ENCODE measurements around the gene VWA5B1. TPM values are rescaled to one million over a fixed set of nuclear protein-coding genes. Genes with fewer than 3 reads are reported as not detected.

VWA5B1 gene
- total and polyA plus RNA-seq, 2 donors (not counting 3 experiments of a cell fraction or from before 2014, with no cell fraction given): not detected

GRCh38 chr1:20358761-20359263 is 68.1 kb downstream of the VWA5B1 start:
- Histone ChIP-seq H2AFZ (ENCODE audit: low read depth, low read length) (no peak overlapping the region), H3K79me2 (ENCODE audit: control insufficient read depth, insufficient read depth, low read length) (no peaks in the 10 kb centered on the region), H3K4me1 (ENCODE audit: control insufficient read depth, extremely low read depth, insufficient read depth, low read length) (no peaks in the 10 kb centered on the region), H3K36me3 (ENCODE audit: control insufficient read depth in 2 of 2, extremely low read depth in 1 of 2, insufficient read depth in 2 of 2, low read length in 2 of 2) (no peaks in the 10 kb centered on the region), H3K4me2 (ENCODE audit: insufficient read depth, low read length) (no peak overlapping the region), H3K4me3 (replicated peaks in 1 of 3; ENCODE audit: insufficient read depth in 1 of 3, low read depth in 1 of 3, low read length in 3 of 3) (no peak overlapping the region), H3K27me3 (ENCODE audit: control insufficient read depth in 2 of 2, insufficient read depth in 2 of 2, low read length in 2 of 2) (peaks cover 0 to 2% of the 10 kb centered on the region in 2 experiments), H3K9ac (replicated peaks; ENCODE audit: extremely low read depth, insufficient read depth, low read length) (no peak overlapping the region), H3K27ac (ENCODE audit: insufficient read depth, low read depth, low read length) (no peak overlapping the region), H4K20me1 (replicated peaks; ENCODE audit: control insufficient read depth, extremely low read depth, insufficient read depth, low read length) (no peaks in the 10 kb centered on the region), H3K9me3 (replicated peaks; ENCODE audit: control insufficient read depth, insufficient read depth, low read length) (no peaks in the 10 kb centered on the region), H3K9me1 (replicated peaks; ENCODE audit: control insufficient read depth, extremely low read depth, insufficient read depth, low read length) (no peaks in the 10 kb centered on the region)
- CTCF ChIA-PET: interaction anchor here (1.0 kb wide), 1 partner anchor 146 kb away, joined by 5 read pairs; no protein-coding TSS in a partner anchor
- POLR2A ChIA-PET: no interaction called here
- dilution Hi-C loops (cut with MboI; ENCODE audit: extremely low pct_ligation_motif_present, low sequenced_read_pairs): no loop called here
- intact Hi-C loops (cut with micrococcal nuclease): no loop called here
- no TSS peak for BruUV-seq (replicated peaks)
- no peak for DNase-seq (ENCODE audit: low read depth, low spot score)
- no peak for TF ChIP-seq MYC (IDR thresholded peaks at IDR 0.05; ENCODE audit: low read depth, low read length)
- TF ChIP-seq JUN (IDR thresholded peaks at IDR 0.05; ENCODE audit: borderline replicate concordance, insufficient read depth, insufficient read length, low read depth): no peak
- no peak for TF ChIP-seq GATA2 (IDR thresholded peaks at IDR 0.05; ENCODE audit: insufficient read depth, insufficient read length, low read depth, low read length)
- no peak for TF ChIP-seq FOS (IDR thresholded peaks at IDR 0.05; ENCODE audit: borderline replicate concordance, insufficient read depth, low read length)
- no peak for TF ChIP-seq POLR2A (IDR thresholded peaks at IDR 0.05; ENCODE audit: low read depth, low read length)
- no peak for TF ChIP-seq POLR2AphosphoS5 (IDR thresholded peaks at IDR 0.05; ENCODE audit: insufficient read depth, low read depth, low read length)
- no peak for TF ChIP-seq MAX (IDR thresholded peaks at IDR 0.05; ENCODE audit: insufficient read depth, insufficient read length)
- no peak for TF ChIP-seq CTCF (IDR thresholded peaks at IDR 0.05; ENCODE audit: extremely low read depth in 1 of 2, insufficient read depth in 1 of 2, low read depth in 1 of 2, low read length in 2 of 2)
- no peak for TF ChIP-seq EZH2 (IDR thresholded peaks at IDR 0.05; ENCODE audit: borderline replicate concordance, low read depth, low read length, severe bottlenecking)
- FAIRE-seq: no peak
